NCI-H2196 (cell line): ENCODE results near the gene MAML3.

Experiments used
- DNase-seq: peaks from one replicate; lab custom pipeline; 2025; ENCODE audit not compliant: unreplicated experiment; lab: John Stamatoyannopoulos, UW

MAML3 gene

DNA sequence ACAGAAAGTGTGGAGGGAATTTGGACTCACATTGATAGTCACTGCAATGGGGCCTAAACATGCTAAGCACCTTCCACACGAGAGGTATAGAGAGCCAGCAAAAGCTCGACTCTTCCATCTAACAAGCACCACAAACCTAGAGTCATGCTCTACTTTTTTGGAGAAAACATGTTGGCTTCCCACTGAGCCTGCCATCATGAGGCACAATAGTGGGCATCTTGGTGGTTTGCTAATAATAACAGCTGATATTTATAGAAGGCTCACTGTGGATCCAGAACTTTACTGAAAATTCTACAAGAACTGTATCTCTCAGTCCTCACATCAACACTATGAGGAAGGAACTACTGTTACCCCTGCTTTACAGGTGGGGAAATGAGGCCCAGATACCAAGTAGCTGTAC lies 26.6 kb downstream of the MAML3 start:
- no peak for DNase-seq

DNA sequence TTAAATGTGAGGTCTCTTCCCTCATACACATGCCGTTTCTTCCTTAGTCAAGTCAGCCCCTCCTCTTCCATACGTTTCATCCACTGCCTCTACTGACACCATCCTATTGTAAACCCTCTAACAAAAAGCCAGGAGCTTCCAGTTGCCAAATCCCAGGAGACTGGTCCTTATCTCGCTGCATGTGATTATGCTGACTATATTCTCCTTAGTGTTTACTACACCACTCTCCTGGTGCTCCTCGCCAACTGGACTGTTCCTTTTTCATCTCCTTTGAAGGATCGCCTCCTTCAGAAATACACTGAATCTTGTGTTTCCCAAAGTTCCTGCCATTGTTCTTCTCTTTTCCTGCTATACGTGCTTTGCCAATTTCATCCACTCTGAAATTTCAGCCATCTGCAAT lies 27.7 kb downstream of the MAML3 start:
- DNase-seq, result no peak

DNA sequence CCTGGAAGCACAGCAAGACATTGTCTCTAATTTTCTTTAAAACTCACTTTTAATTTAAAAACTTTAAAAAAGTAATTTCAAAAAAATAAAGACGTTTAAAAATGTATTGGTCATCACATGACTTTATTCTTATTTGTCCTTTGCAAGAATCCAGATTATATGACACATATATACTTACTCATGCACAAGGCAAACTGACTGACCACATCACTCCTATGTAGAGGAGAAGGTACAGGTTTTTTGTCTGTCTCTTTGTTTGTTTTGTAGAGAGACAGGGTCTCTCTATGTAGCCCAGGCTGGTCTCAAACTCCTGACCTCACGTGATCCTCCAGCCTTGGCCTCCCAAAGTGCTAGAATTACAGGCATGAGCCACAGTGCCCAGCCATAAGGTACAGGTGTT lies 28.6 kb downstream of the MAML3 start:
- DNase-seq, result no peak

DNA sequence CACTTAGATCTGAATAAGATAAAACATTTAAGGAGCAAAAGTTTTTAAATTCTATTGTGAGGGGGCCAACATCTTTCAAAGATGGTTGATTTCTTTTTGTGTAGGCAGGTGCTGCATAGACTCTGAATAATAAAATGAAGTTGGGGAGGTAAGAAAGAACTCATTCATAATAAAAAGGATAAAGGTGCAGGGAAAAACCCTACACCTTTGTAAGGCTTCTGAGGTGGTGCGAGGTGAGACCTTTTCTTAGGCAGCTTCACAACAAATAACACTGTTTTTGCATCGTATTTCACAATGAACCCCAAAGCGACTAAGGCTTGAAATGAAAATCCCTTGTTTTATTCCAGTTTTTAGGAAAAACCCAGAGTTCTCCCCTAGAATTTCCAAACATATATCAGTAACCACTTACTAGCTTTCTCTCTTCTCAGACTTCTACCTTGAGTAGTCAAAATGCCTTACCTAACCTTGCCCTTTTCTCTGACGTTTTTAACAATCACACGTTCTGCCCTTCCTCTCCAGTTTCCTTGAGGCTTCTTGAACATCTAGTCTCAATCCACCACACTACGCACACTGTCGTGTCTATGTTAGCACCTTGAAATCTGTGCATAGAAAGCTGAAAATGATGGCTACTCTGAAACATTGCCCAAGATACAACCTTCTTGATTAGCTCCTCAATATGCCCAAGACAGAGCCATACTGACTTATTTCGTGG lies 30.2 kb downstream of the MAML3 start:
- DNase-seq, result no peak

DNA sequence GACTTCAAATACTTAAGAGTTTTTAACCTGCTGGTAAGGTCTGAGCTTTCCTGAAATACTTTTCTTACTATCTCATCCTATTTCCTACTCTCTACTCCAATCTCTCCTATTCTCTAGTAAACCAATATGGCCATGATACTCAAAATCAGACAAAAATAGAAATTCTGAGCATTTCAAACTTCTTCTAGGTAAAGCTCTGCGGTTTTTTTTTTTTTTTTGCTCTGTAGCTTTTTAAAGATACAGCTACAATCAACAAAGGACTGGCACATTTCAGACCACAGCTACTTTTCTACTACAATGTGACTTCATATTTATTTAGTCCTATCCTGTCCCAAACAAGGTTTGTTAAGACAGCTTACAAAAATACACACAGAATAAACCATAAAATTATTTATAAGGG lies 31.1 kb downstream of the MAML3 start:
- no peak for DNase-seq

DNA sequence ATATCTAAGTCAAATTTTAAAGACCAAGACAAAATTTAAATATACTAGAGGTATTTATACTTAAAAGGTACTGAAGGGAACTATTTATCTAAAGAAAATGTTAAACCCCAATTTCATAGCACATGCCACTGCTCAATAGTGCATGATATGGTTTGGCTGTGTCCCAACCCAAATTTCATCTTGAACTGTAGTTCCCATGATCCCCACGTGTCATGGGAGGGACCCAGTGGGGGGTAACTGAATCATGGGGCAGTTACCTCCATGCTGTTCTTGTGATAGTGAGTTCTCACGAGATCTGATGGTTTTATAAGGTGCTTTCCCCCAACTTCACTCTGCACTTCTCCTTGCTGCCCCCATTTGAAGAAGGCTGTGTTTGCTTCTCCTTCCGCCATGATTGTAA lies 32.3 kb downstream of the MAML3 start:
- no peak for DNase-seq

DNA sequence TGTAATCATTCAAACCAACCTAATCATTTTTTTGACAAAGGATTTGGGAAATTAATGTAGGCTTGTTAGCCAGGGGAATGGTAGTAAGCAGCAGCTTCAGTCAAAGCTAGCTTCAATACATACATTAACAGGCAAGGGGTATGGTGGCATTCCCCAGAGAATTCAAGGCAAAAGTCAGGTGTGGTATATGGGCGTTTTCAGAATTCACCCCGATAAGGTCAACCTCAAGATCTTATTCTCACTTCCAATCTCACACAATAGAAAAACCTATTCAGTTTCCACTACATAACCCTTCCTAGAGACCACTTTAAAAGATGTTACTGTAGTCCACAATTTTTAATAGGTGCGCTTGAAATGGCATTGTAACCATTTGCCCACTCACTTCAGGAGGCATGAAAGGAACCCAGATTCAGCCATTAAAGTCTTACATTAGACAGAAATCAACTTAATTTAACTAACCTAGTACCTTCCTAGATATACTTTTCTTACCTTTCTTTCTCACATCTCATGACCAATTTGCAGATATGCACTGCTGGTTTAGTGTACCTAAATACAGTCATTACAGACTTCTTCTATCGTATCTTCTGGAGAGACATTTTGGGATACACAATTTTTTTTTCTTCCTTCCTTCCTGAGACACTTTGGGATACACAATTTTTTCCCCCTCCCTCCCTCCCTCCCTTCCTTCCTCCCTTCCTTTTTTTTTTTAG lies 34.9 kb downstream of the MAML3 start:
- no peak for DNase-seq

DNA sequence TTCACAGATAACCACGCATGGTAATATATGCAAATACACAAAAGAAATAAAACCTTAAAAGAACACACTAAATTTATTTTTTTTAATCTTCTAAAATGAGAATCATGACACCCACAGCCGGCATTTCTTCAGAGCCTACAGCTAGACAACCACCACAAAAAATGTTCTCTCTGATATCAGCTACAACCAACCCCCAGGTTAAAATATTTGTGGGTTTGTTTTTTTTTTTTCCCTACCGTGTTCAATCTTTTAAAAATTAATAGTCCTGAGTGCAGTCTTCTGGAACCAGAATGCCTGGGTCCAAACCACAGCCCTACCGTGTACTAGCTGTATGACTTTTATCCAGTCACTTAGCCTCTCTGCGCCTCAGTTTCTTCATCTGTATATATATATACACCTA lies 36.0 kb downstream of the MAML3 start:
- no peak for DNase-seq

DNA sequence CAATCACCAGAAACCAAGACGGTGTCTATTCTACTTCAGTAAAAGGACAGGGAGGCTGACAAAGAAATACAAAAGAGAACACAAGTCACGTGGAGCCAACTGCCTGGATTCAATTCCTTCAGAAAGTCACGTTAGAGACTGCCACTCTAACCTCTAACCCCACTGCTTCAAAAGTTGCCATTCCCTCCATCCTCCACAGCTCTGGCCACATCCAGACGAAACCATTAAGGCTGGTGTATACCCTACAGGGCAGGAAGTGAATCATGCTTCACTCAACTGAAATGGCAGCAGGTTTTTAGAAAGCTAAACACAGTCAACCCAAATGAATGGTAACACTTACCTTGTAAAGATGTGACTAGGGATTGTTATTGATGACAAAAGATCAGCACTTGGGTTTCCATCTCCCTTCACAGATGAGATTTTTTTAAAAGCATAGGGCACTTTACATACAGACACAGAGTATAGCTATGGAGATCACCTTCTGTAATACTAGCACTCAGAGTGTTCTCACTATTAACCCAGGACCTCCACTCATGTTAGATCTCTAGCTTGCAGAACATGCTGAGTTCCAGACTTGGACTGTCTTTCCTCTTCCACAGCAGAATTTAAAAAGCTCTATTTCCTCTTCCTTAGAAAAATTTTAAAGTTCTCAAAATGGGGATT lies 37.4 kb downstream of the MAML3 start:
- DNase-seq, result no peak

DNA sequence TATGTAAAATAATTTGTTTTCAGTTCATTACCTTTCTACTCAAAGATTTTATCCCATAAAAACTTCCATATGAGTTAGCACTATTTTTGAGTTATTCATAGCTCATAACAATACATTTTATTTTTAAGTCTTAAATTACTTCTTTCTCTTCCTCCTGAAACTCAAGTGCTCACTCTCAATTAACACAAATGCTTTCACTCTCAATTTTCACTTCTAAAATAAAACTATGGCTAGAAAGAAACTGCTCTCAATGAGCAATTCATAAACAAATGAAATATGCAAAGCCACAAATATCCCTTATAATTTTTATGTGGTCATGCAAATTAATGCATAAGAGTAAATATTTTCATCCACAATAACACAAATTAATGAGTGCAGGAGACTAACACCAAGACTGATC lies 38.8 kb downstream of the MAML3 start:
- DNase-seq, result no peak

DNA sequence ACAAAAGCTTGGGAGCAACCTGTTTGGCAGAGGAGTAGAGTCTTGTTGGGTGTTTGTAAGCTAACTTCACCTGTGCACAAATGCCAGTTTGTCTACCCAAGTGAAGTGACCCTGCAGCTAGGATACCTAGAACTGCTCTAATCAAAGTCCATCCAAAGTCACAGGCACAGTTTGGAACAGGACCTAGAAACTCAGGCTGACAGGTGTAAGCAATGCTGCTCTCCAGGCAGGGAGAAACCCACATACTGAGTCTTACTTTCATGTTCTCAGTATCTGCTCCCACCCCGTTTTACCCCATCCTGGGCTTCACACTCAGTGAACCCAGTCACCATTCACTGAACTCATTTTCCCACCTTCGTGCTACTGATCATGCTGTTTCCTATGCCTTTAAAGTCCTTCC lies 40.3 kb downstream of the MAML3 start:
- DNase-seq, result no peak

DNA sequence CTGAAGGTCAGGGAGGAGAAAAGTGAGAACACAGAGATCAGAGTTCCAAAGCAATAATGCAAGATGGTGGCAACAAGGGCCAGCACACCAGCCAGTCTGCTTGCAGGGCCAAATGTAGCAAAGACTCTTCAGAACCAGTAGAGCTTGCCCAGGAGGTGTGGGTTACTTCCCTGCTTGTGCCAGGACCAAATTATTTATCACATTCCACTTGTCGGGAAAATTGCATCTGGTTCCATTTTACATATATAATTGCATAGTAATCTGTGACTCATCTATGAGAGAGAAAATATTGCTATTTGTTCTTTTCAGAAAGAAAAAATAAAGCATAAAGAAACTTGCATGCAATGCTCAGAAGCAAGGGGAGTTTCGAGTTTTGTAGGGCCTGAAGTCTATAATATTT lies 41.4 kb downstream of the MAML3 start:
- DNase-seq, result no peak

DNA sequence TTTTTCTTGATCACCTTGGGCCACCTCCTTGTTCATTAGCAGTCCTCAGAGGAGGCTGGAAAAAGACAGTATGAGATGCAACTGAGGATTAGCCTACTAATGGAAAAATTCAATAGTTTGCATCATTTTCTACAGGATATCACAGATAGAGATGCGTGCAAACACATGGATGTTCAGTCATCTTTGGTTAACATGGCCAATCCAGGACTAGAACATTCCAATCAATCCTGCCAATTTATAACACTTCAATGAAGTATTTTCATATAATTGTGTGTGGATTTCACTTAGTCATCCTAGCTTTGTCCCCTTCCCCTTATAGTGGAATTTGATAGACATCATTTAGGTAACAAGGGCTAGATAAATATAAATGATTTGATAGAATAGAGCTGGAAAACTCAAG lies 42.7 kb downstream of the MAML3 start:
- DNase-seq, result no peak

DNA sequence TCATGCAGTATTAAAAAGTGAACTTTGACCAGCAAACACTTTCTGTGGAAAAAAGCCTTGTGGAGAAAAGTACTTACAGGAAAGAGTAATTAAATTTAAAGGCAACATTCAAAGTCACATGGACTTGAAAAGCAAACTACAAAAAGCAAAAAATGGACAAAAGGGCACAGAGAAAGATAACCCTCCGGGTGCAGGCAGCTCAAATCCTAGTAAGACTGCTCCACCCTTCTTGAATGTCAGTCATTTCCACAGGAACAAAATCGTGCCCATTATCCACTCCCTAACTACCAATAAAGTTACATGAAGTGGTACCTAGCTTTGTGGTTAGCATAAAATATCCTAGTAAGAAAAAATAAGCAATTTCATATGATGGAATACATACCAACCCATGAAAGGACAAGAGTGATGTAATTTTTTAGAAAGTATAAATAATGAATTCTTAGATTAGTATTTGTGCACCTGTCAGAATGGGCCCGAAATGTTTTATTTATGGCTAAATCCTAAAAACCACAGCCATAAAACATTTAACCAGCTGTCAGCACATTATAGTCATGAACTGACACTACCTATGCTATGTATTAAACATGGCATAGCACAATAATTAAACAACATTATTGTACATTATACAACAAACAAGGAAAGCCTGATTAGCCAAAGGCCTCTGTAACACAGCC lies 43.3 kb downstream of the MAML3 start:
- DNase-seq, result no peak

DNA sequence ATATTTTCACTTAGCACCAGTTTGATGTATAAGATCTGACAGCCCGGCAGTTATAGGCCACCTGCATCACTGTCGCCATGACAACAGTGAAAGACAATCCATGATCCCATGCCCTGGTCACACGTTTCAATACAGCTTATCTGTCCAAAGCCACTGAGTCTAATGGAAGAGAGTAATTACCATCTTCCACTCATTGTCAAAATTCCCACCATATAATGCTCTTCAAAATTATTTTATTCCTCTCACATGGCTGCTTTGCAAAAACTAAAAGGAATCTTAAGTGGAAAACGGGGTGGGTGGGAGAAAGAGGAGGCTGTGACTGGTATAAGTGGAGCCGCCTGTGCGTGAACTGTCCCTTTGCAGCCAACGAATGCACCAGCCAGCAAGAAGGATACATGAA lies 44.2 kb downstream of the MAML3 start:
- DNase-seq, result no peak

DNA sequence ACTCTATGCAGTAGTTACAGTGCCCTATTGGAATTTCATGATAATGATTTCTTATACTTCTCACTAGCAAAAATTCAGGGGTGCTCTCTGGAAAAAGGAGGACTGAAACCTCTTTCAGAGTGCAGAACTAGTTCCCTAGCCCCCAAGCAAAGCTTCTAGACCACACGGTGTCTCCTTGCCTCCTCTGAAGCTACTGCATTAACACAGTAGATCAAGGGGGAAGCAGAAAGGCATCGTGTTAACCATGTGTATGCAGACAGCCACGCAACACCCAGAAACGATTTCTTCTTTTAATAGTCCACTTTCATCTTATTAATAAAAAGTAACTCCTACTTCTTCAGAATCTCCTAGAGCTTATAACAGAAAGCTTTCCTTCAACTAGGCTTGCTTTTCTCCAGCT lies 44.7 kb downstream of the MAML3 start:
- no peak for DNase-seq

DNA sequence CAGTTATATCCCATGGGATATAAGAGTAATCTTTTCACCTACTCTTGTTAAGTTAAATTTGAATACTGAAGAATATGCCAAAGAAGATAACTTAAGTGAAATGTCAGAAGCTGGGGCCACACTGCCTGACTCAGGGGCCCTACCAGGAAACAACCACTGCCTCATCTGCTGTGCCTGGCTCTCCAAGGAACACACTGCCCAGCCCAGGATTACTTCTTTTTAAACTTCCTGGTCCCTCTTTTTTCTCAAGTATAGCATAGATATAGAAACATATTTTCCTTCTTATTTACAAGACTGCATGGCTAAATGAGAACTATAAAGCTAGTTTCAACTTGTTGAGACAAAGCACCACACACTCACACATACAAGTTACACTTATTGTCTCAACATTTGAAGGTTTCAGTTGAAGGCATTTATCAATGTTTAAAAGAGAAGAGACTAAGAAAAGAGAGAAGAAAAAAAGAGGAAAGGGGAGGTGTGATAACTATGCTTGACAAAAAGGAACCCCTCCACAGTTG lies 45.2 kb downstream of the MAML3 start:
- DNase-seq, result no peak

DNA sequence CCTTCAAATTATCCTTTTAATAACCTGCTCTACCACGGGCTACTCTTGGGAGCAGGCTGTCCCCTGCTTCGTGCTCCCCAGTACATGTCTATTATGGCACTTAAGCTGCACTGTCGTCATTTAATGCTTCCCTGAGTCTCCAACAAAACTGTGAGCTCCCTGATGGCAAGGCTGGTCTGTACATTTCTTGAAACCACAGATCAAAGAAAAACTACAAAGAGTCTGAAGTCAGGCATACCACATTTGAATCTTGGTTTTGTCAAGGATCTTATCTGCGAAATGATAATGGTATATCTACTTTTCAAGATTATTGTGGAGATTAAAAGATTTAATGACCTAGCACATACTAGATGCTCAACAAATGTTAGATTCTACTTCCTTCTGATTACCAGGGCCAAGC lies 45.7 kb downstream of the MAML3 start:
- no peak for DNase-seq

DNA sequence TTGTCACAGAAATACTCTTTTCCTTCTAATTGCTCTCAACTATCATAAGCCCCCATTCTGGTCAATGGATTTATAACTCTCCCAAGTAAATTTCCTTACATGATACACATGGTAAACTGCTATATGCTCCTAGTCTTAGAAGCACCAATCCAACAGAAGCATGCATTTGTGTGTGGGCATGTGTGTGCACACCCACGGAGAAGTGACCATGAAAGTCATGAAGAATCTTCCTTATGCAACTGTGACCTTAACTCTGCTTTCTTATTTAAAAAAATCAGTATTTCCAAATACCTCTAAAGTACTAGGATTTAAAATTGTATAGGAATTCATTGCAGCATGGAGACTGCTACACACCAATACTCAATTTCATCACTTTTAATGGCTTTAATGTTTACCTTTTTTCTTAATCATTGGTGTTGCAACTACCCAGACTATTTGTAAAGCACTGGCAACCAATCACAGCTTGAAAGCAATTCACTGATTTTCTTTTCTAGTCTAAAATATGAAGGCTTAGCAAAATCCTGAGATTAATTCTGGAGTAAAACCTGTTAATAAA lies 47.6 kb downstream of the MAML3 start:
- no peak for DNase-seq

DNA sequence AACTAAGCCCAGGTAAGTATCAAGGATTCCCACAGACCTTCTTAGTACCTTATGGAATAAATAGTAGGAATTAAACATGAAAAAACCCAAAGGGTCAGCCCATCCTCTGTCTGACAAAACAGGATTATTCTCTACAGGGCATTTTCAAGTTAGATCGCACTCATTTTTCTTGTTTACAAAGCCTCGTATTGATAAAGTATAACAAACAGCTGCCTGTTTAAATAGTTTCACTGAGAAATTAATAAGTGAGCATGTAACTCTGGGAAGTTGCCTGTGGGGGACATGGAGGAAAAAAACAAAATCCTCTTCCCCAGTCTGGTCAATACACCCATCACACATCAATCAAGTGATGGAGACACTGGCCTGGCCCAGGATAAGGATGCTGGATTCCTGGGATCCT lies 48.5 kb downstream of the MAML3 start:
- no peak for DNase-seq

DNA sequence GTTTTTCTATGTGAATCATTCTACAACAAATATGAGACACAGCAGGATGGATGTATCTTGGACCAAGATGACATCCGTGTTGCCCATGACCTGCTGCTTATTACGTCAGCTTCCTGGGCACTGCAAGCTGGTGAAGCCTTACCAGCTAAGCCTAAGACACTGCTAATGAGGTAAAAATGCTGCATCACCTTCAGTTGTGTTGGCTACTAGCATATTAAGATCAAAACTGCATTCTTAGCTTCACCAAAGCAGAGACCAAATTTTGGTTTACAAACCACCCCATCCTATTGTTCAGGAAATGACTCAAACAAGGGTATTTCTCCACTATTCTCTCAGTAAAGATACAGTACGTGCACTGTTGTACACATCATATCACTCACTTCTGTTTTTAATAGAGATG lies 50.3 kb downstream of the MAML3 start:
- DNase-seq, result no peak
